Measurements from ENCODE around the gene GRM1.

DNA sequence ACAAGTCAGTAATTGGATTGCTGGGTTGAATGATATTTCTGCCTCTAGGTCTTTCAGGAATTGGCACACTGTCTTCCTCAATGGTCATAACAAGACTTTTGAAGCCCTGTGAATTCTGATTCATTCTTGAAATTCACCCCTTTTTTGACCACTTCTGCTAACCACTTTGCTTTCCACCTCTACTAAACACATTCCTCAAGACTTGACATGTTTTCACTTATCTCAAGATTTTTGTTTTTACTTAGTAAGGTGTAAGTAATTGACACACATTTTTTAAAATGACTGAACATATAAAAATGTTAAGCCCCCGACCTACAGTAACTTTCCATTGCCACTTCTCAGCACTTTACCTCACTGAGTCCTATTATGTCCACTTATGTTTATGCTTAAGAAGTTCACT is 239.1 kb downstream of the GRM1 start:
- TF ChIP-seq, protein P1, sequence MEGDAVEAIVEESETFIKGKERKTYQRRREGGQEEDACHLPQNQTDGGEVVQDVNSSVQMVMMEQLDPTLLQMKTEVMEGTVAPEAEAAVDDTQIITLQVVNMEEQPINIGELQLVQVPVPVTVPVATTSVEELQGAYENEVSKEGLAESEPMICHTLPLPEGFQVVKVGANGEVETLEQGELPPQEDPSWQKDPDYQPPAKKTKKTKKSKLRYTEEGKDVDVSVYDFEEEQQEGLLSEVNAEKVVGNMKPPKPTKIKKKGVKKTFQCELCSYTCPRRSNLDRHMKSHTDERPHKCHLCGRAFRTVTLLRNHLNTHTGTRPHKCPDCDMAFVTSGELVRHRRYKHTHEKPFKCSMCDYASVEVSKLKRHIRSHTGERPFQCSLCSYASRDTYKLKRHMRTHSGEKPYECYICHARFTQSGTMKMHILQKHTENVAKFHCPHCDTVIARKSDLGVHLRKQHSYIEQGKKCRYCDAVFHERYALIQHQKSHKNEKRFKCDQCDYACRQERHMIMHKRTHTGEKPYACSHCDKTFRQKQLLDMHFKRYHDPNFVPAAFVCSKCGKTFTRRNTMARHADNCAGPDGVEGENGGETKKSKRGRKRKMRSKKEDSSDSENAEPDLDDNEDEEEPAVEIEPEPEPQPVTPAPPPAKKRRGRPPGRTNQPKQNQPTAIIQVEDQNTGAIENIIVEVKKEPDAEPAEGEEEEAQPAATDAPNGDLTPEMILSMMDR (IDR thresholded peaks at IDR 0.05; ENCODE audit: low read depth, low read length), result no peak
- TF ChIP-seq EZH2phosphoT487 (IDR thresholded peaks at IDR 0.05; ENCODE audit: low read depth), result no peak

Measured in OCI-LY3 (cell line).